ENCODE measurements around the gene ZDHHC14.
"Not testable (repeated sequence)": the region's sequence is repeated elsewhere in the genome, so short reads cannot be mapped to it uniquely, and the experiment has no call there.

The ZDHHC14 gene

GRCh38 chr6:157333956-157334355 lies 47.0 kb upstream of the ZDHHC14 start:
- Histone ChIP-seq H3K4me2 (ENCODE audit: low read length) (no peak overlapping the region), H3K4me1 (ENCODE audit: control insufficient read depth, low read length) (no peaks in the 10 kb centered on the region), H3K4me3 (ENCODE audit: low read length) (no peak overlapping the region), H3K27me3 (ENCODE audit: control insufficient read depth, low read length) (peaks cover 58% of the 10 kb centered on the region), H4K20me1 (ENCODE audit: control insufficient read depth, insufficient read depth, low read depth, low read length) (no peaks in the 10 kb centered on the region), H3K27ac (ENCODE audit: low read depth, low read length) (no peak overlapping the region), H3K9me2 (replicated peaks; ENCODE audit: control insufficient read depth, low read length) (no peaks in the 10 kb centered on the region), H3K36me3 (ENCODE audit: control insufficient read depth, low read length) (no peaks in the 10 kb centered on the region), H3F3A (ENCODE audit: control insufficient read depth, insufficient read depth) (no peaks in the 10 kb centered on the region), H3K79me2 (ENCODE audit: control insufficient read depth, low read length) (no peaks in the 10 kb centered on the region), H3K9me3 (ENCODE audit: control insufficient read depth, insufficient read depth, low read length) (no peaks in the 10 kb centered on the region)
- TF ChIP-seq EZH2phosphoT487 (IDR thresholded peaks at IDR 0.05; ENCODE audit: borderline replicate concordance, low read length) (no peak), CTCF (IDR thresholded peaks at IDR 0.05; ENCODE audit: low read depth, low read length, poor library complexity, severe bottlenecking) (no peak)

GRCh38 chr6:157335829-157336228 lies 45.2 kb upstream of the ZDHHC14 start:
- H3K36me3 ChIP-seq (ENCODE audit: control insufficient read depth, low read length): no peaks in the 10 kb centered on the region
- H3K4me2 ChIP-seq (ENCODE audit: low read length): no peak overlapping the region
- TF ChIP-seq EZH2phosphoT487 (IDR thresholded peaks at IDR 0.05; ENCODE audit: borderline replicate concordance, low read length) (no peak), CTCF (IDR thresholded peaks at IDR 0.05; ENCODE audit: low read depth, low read length, poor library complexity, severe bottlenecking) (no peak)
- H4K20me1 ChIP-seq (ENCODE audit: control insufficient read depth, insufficient read depth, low read depth, low read length): no peaks in the 10 kb centered on the region
- H3F3A ChIP-seq (ENCODE audit: control insufficient read depth, insufficient read depth): no peaks in the 10 kb centered on the region
- H3K79me2 ChIP-seq (ENCODE audit: control insufficient read depth, low read length): no peaks in the 10 kb centered on the region
- H3K9me2 ChIP-seq (replicated peaks; ENCODE audit: control insufficient read depth, low read length): no peaks in the 10 kb centered on the region
- H3K4me1 ChIP-seq (ENCODE audit: control insufficient read depth, low read length): no peaks in the 10 kb centered on the region
- peaks cover 44% of the 10 kb centered on the region for H3K27me3 ChIP-seq (ENCODE audit: control insufficient read depth, low read length)
- H3K27ac ChIP-seq (ENCODE audit: low read depth, low read length): no peak overlapping the region
- no peaks in the 10 kb centered on the region for H3K9me3 ChIP-seq (ENCODE audit: control insufficient read depth, insufficient read depth, low read length)
- no peak overlapping the region for H3K4me3 ChIP-seq (ENCODE audit: low read length)

GRCh38 chr6:157337276-157337675 lies 43.7 kb upstream of the ZDHHC14 start:
- H4K20me1 ChIP-seq (ENCODE audit: control insufficient read depth, insufficient read depth, low read depth, low read length); H3K9me2 ChIP-seq (replicated peaks; ENCODE audit: control insufficient read depth, low read length); H3K4me1 ChIP-seq (ENCODE audit: control insufficient read depth, low read length); H3K79me2 ChIP-seq (ENCODE audit: control insufficient read depth, low read length); H3K9me3 ChIP-seq (ENCODE audit: control insufficient read depth, insufficient read depth, low read length); H3K36me3 ChIP-seq (ENCODE audit: control insufficient read depth, low read length); H3K4me2 ChIP-seq (ENCODE audit: low read length); H3K4me3 ChIP-seq (ENCODE audit: low read length); H3F3A ChIP-seq (ENCODE audit: control insufficient read depth, insufficient read depth); H3K27ac ChIP-seq (ENCODE audit: low read depth, low read length): not testable (repeated sequence)
- peaks cover 33% of the 10 kb centered on the region for H3K27me3 ChIP-seq (ENCODE audit: control insufficient read depth, low read length)

GRCh38 chr6:157337751-157338150 lies 43.2 kb upstream of the ZDHHC14 start:
- Histone ChIP-seq H3K4me2 (ENCODE audit: low read length) (no peak overlapping the region), H3K9me3 (ENCODE audit: control insufficient read depth, insufficient read depth, low read length) (no peaks in the 10 kb centered on the region), H3K4me3 (ENCODE audit: low read length) (no peak overlapping the region), H3K27ac (ENCODE audit: low read depth, low read length) (no peak overlapping the region), H3K79me2 (ENCODE audit: control insufficient read depth, low read length) (no peaks in the 10 kb centered on the region), H3K4me1 (ENCODE audit: control insufficient read depth, low read length) (no peaks in the 10 kb centered on the region), H3K27me3 (ENCODE audit: control insufficient read depth, low read length) (peaks cover 28% of the 10 kb centered on the region), H3K36me3 (ENCODE audit: control insufficient read depth, low read length) (no peaks in the 10 kb centered on the region), H4K20me1 (ENCODE audit: control insufficient read depth, insufficient read depth, low read depth, low read length) (no peaks in the 10 kb centered on the region), H3K9me2 (replicated peaks; ENCODE audit: control insufficient read depth, low read length) (no peaks in the 10 kb centered on the region), H3F3A (ENCODE audit: control insufficient read depth, insufficient read depth) (no peaks in the 10 kb centered on the region)
- TF ChIP-seq EZH2phosphoT487 (IDR thresholded peaks at IDR 0.05; ENCODE audit: borderline replicate concordance, low read length): no peak
- no peak for TF ChIP-seq CTCF (IDR thresholded peaks at IDR 0.05; ENCODE audit: low read depth, low read length, poor library complexity, severe bottlenecking)
